ENCODE results near the gene RBFA.

- TF ChIP-seq EP300 (IDR thresholded peaks at IDR 0.05) (no peak), POLR2A (IDR thresholded peaks at IDR 0.05) (no peak), CTCF (IDR thresholded peaks at IDR 0.05) (no peak)
Observed at GRCh38 chr18:80074697-80075096, 40.5 kb downstream of the RBFA start.

Measured in stomach (tissue), 4 donors.